ENCODE results near the gene SNF8.
"Not testable (repeated sequence)": the region's sequence is repeated elsewhere in the genome, so short reads cannot be mapped to it uniquely, and the experiment has no call there.

DNA sequence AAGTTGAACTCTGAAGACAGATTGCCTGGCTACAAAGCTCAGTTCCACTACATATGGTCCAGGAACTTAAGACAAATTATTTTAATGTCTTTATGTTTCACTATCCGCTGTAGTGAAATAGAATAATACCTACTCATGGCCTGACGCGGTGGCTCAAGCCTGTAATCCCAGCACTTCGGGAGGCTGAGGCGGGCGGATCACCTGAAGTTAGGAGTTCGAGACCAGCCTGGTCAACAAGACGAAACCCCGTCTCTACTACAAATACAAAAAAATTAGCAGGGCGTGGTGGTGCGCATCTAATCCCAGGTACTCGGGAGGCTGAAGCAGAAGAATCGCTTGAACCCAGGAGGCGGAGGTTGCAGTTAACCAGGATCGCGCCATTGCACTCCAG, 614 bp upstream of the SNF8 start:
- TF ChIP-seq, protein P1, sequence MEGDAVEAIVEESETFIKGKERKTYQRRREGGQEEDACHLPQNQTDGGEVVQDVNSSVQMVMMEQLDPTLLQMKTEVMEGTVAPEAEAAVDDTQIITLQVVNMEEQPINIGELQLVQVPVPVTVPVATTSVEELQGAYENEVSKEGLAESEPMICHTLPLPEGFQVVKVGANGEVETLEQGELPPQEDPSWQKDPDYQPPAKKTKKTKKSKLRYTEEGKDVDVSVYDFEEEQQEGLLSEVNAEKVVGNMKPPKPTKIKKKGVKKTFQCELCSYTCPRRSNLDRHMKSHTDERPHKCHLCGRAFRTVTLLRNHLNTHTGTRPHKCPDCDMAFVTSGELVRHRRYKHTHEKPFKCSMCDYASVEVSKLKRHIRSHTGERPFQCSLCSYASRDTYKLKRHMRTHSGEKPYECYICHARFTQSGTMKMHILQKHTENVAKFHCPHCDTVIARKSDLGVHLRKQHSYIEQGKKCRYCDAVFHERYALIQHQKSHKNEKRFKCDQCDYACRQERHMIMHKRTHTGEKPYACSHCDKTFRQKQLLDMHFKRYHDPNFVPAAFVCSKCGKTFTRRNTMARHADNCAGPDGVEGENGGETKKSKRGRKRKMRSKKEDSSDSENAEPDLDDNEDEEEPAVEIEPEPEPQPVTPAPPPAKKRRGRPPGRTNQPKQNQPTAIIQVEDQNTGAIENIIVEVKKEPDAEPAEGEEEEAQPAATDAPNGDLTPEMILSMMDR (IDR thresholded peaks at IDR 0.05) = not testable (repeated sequence)
- TF ChIP-seq POLR2A (IDR thresholded peaks at IDR 0.05) = not testable (repeated sequence)

All from Peyer's patch (tissue), 4 donors.